HG02759 (cell line): ENCODE results near the gene EIF4G2.

Source experiments
- ATAC-seq: cut with Tn5 transposase; IDR thresholded peaks from one replicate; pipeline ENCODE4 v1.9.1; 2021; ENCODE audit warnings: mild to moderate bottlenecking, moderate library complexity; ENCODE audit not compliant: unreplicated experiment

Gene EIF4G2

DNA sequence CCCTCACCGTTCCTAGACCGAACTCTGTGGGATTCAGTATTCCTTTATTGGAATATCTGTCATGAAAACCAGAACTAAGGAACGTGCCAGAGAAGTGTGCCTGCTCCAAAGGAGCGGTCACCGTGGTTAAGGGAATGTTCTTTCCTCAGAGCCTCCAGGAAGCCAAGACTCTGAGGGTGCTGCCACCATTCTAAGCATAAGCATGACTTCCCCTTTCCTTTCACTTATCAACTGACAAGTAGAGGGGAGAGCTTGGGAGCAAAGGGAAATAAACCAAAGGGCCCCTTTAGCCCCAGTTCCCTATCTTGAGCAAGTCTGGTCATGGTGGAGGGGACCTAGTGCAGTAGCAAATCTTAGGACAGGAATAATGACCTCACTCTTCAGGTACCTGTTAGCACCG is 30.9 kb downstream of the EIF4G2 start:
- ATAC-seq = no peak

DNA sequence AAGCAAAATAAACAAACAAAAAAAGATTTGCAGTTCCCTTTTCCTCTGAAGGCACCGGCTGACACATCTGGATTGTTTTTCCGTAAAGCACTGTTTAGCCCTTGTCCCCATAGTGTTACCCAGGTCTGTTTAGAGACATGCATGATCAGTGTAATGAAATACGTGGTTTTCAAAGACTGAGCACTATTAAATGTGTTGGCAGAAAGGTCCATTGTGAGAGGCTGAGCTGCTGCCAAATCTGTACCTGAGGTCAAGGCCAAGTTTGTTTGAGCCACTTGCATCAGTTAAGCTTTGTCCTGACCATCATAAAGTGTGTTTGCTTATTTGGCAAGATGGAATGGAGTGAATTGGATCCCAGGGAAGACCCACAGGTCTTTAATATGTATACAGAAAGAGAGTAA is 31.3 kb downstream of the EIF4G2 start:
- no peak for ATAC-seq

DNA sequence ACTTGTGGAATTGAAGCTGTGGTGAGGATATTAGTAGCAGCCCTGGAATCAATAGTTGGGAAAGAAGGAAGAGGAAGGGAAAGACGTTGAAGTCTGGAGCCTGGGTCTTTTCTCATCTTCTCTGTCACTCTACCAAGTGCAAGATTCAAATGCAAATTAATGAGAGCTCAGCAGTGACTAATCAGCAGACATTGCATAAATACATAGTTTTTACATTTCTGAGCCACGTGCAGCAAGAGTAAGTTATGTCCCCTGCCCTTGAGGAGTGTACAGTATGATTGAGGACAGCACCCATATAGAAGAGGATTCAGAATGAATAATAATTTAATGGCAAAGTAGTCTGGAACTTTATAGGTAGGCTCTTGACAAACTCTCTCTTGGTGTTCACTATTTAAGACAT is 33.9 kb downstream of the EIF4G2 start:
- no peak for ATAC-seq

DNA sequence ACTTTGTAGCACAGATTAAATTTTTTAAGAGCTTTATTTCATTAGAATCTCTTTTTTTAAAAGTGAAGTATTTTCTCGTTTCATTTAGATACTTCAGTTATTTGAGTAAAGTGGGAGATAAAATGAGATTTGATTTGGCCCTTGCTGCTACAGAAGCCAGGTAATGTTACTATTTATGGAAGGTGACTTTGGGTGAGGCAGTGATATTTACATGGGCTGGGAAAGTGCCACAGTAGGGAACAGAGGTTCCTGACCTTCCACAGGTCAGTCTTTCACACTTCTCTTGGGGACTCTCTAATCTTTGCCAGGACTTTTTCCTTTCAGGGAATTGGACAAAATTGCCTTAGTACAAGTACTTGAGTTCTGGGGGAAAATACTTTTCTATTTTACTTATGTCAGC is 37.3 kb downstream of the EIF4G2 start:
- no peak for ATAC-seq

DNA sequence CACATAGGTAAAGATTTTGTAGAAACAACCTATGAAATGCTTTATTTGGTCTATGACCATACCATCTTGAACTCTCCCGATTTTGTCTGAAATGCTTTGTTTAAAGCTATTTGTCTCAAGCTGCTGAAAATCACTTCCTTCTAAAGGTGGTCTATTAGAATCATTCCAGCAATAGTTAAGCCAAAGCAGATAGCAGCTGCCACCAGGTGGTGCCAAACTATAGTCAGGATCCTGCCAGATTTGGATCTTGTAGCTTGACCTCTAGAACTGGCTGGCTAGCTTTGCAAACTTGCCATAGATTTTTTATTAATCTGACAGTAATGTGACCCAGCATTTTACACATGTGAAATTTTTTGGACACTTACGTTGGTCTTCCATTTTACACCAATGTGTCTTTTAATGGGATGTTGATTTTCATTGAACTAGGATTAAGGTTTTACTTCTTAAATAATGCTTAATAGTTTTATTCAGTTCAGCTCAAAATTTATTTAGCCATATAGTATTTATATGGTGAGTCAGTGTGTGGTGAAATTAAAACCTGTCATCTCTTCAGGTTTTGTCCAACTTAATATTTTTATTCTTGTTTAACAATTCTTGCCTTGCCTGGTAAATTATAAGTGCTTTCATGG is 38.0 kb downstream of the EIF4G2 start:
- ATAC-seq = no peak

DNA sequence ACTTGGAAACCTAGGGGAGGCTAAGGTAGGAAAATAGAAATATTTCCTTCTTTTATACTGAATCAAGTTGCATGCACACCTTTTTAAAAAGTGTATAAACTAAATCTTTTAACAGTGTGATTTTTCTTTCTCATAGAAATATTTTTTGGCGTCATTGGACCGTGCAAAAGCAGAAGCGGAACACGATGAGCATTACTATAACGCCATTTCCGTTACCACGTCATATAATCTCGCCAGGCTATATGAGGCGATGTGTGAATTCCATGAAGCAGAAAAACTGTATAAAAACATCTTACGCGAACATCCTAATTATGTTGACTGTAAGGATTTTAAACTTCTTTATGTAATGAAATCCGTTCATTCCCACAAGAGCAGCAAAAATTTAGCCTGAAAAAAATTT is 44.3 kb downstream of the EIF4G2 start:
- ATAC-seq = no peak

DNA sequence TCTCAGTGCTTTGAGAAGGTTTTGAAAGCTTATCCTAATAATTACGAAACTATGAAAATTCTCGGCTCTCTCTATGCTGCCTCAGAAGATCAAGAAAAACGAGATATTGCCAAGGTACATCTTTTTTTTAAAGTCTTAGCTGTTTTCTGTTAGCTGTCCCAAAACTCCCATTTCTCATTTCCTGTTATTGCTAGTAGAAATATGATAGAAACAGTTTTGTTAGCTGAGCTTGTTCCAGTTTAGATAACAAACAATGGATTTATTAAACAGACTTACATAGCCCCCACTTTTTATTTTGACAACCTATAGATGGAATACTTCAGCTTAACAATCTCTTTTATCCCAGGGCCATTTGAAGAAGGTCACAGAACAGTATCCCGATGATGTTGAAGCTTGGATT is 45.0 kb downstream of the EIF4G2 start:
- ATAC-seq = no peak

DNA sequence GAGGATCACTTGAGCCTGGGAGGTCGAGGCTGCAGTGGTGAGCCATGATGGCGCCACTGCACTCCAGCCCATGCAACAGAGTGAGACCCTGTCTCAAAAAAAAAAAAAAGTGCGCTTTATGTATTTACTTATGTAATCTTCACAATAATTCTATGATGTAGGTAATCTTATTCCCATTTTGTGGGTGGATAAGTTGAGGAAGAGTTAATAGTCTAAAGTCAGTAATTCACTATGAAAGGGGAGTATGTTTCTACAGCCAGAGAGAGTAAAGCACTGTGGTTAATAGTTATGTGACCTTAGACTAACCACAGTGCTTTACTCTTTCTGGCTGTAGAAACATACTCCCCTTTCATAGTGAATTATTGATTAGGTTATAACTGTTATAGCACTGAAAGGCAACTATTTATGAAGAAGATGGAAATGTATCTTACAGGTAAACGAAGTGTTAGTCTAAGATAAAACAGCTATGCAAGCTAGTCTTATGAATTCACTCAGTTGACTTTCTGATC is 45.8 kb downstream of the EIF4G2 start:
- ATAC-seq = peak; percentile 52

DNA sequence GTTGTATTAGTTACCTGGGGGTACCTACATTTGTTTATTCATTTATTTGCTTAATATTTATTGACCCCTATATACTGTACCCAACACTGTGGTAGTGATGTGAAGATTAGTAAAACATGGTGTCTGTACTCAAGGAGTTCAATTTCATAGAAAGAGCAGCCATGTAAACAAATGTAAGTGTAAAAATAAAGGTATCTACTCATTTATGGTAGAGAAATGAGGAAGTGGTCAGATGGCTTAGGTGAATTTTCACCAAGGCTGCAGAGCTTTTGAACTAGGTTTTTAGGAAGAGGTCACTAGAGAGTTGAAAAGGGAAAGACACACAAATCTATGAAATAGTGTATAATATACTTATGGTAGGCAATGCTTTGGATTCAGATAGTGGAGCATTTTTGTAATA is 46.5 kb downstream of the EIF4G2 start:
- peak; percentile 86 for ATAC-seq

DNA sequence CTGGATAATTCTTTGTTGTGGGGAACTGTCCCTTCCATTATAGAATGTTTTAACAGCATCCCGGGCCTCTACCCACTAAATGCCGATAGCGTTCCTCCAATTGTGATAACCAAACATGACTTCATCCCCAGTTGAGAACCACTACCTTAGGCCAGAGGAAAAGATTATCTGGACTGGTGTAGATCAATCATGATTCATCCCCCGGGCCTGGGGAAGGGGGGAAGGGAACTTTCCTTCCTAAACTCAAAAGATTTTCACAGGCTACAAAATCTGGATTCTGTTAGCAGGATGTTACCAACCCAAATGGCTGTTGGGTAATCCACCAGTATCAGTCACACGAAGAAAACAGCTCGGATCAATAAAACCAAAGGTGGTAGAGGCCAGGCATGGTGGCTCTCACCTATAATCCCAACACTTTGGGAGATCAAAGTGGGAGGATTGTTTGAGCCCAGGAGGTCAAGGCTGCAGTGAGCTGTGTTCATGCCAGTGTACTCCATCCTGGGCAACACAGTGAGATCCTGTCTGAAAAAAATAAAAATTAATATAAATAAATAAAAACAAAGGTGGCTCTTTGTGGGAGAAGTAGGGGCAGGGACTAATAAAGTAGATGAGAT is 47.5 kb downstream of the EIF4G2 start:
- ATAC-seq = no peak

DNA sequence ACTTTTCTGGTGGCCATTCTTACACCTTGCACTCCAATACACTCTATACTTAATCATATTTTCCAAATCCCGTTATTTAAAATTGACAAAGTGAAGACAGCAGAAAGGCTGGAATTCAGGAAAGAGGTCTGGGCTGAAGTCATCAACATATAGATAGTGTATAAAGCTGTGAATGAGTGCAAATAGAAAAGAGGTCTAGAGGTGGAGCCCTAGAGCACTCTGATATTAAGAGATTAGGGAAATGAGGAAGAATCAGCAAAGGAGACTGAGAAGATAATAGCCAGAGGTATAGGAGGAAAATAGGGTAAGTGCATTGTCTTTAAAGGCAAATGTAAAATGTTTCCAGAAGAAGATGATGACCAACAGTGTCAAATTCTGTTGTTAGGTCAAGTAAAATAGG is 49.8 kb downstream of the EIF4G2 start:
- no peak for ATAC-seq

DNA sequence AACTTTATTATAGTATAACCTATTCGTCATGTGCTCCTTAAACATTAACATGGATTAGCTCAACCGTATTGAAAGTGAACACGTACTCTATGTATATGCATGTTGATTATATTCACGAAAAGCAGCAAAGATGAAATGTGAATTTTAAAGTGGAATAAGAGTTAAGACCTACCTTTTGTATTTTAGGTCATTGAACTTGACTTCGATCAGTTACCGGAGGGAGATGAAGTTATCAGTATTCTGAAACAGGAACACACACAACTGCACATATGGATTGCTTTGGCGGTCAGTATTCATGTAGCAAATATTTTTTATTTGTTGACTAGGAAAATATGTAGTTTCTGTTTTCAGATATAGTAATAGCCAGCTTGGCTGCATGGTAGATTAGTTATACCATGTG is 56.2 kb downstream of the EIF4G2 start:
- ATAC-seq = no peak

DNA sequence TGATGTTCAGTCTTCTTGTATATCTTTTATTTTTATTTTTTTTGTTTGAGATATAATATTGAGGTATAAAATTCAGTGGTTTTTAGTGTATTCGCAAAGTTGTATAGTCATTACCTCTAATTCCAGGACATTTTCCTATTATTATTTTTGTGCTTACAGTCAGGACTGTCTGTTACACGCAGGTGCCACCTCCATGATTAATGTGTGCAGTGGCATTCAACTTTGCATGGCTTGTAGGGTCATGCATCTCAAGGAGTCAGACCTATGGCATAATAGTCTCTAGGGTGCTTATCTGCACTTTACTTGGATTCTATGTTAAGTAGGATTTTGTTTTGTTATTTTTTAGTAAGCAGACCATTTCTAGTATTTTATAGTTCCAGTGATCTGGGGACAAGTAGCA is 56.7 kb downstream of the EIF4G2 start:
- no peak for ATAC-seq

DNA sequence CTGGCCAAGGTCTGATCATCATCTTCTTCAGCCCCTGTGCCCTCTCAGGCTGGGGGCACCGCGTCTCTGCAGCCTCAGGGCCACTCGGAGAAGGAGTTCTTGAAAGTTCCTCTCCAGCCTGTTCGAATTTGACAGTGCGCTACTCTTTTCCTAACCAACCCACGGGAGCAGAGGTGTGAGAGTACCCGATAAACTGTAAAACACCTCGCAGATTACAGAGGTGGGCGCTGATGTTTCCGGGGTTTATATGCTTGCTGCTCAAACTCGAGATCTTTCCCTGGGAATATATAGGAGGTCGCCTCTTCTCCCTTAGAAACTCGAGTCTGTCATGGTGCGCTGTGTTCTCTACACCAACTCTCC is 57.2 kb downstream of the EIF4G2 start:
- no peak for ATAC-seq

DNA sequence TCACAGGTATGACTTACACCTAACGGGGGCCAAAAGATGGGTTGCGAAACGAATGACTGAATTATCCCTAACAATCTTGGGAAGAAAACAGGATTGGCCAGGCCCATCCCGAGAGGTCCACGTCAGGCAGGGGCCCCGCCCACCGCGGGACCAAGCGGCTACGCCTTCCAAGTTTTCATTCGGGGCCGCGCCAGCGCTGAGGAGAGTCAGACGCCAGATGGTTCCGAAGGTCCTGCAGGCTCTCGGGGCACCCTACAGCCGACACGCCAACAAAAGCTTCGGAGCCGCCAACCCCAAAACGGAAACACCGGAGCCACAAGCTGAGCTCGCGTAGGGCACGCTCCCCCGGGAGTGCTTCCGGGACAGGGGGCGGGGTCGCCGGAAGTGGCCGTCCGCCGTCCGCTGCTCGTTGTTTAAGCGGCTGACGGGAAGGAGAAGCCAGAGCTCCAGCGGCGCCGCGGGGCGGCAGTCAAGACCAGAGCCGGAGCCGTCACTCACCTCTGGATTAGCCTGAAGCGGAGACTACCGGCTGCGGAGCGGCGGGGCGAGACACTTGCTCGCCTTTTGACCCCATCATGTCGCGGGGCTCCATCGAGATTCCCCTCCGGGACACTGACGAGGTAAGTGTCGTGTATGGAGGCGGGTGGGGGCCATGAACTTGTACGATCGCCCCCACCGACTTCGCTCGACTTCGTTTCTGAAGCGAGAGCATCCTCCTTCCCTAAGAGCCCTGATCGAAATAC is 57.7 kb downstream of the EIF4G2 start, which contains the start of gene CTR9:
Gene CTR9, plus strand, starts transcription at position 409 of the 743 bp plus-strand sequence. Its CDS starts 167 bp downstream, at position 576.
- peak; percentile 97 for ATAC-seq

DNA sequence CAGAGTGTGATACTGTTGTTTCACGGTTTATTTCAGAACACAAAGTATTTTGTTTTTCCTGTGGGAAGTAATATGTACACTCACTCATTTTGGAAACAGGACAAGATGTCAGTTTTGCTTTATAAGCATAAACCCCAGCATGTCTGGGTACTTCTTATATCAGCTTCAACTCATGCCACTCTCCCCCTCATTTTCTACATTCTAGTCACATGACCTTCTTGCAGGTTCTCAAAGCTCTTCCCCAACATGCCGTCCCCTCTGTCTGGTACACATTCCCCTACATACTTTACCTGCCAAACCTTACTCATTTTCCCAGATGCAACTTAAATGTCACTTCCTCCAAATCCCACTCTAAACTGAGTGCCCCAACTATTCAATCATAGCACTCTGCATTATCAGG is 59.2 kb downstream of the EIF4G2 start:
- ATAC-seq = no peak

DNA sequence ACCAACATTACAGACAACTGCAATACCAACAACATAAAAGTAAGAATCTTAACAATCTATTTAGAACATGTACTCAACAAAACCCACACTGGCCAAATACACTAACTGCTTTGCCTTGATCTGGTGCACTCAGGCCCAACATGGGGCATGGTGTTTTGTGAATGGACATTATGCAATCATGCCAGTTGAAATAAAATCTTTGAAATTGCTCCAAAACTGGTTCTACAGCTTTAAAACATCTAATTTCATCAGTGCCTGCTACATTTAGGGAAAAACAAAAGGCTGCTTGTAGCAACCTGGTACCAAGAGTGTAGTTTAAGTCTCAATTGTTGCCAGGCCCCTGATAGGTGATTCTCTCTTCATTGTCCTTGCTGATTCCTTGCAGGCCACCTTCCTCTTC is 61.0 kb downstream of the EIF4G2 start:
- ATAC-seq = no peak
